HepG2 (cell line): ENCODE measurements around the gene CYB5R3. TPM values are rescaled to one million over a fixed set of nuclear protein-coding genes. Genes with fewer than 3 reads are reported as not detected.
A peak's percentile ranks its signal among the peaks of the same experiment; 100 is the strongest.

Experiments
- AGO1 ChIP-seq: fragments of 200-400 bp; formaldehyde crosslinking; IDR thresholded peaks from 2 replicates; pipeline ENCODE4 v1.6.1; 2017; ENCODE audit warnings: mild to moderate bottlenecking, low read depth, low read length, moderate library complexity; ENCODE audit not compliant: poor library complexity, severe bottlenecking
- BRF2 ChIP-seq: sonication (generic); formaldehyde crosslinking; IDR thresholded peaks from 2 replicates; pipeline ENCODE4 v1.8.1; 2022; ENCODE audit warnings: mild to moderate bottlenecking, missing genetic modification reagents
- DNMT3B ChIP-seq: conservative IDR thresholded peaks from 2 replicates; pipeline ENCODE4 v1.6.1; 2016; ENCODE audit warnings: missing biosample characterization, control low read depth
- EZH2 ChIP-seq: conservative IDR thresholded peaks from 2 replicates; pipeline ENCODE4 v1.6.1; 2012; ENCODE audit warnings: mild to moderate bottlenecking, low read depth, low read length, moderate library complexity
- FIP1L1 ChIP-seq: fragments of 200-400 bp; formaldehyde crosslinking; IDR thresholded peaks from 2 replicates; pipeline ENCODE4 v1.6.1; 2018; ENCODE audit warnings: low read depth, mild to moderate bottlenecking, low read length, moderate library complexity, borderline replicate concordance; ENCODE audit not compliant: insufficient read depth
- KAT2B ChIP-seq: fragments of 150-350 bp; IDR thresholded peaks from 2 replicates; pipeline ENCODE4 v1.6.1; 2014; ENCODE audit warnings: low read depth, low read length, borderline replicate concordance
- KLF6 ChIP-seq: IDR thresholded peaks from 2 replicates; pipeline ENCODE4 v1.8.0; 2016; ENCODE audit warnings: missing biosample characterization, missing genetic modification reagents
- LRRFIP1 ChIP-seq: sonication (generic); formaldehyde crosslinking; conservative IDR thresholded peaks from 2 replicates; pipeline ENCODE4 v1.4.0; 2020; ENCODE audit warnings: missing genetic modification reagents
- MTF1 ChIP-seq: sonication (generic); formaldehyde crosslinking; IDR thresholded peaks from 2 replicates; pipeline ENCODE4 v1.5.0; 2020; ENCODE audit warnings: missing genetic modification reagents
- MXI1 ChIP-seq: IDR thresholded peaks from 3 replicates; pipeline ENCODE4 v1.6.1; 2012; ENCODE audit warnings: low read depth, low read length, inconsistent platforms, borderline replicate concordance
- NFIC ChIP-seq: IDR thresholded peaks from 2 replicates; pipeline ENCODE4 v1.6.1; 2012; ENCODE audit warnings: mild to moderate bottlenecking, low read length, inconsistent platforms
- NFKB2 ChIP-seq: sonication (generic); formaldehyde crosslinking; IDR thresholded peaks from 2 replicates; pipeline ENCODE4 v1.4.0; 2020; ENCODE audit warnings: missing genetic modification reagents, borderline replicate concordance
- POLR2AphosphoS5 ChIP-seq: IDR thresholded peaks from 2 replicates; pipeline ENCODE4 v1.6.1; 2012; ENCODE audit warnings: low read depth, low read length
- RFXANK ChIP-seq: IDR thresholded peaks from 2 replicates; pipeline ENCODE4 v1.6.1; 2016
- SALL2 ChIP-seq: sonication (generic); formaldehyde crosslinking; IDR thresholded peaks from 2 replicates; pipeline ENCODE4 v1.8.1; 2023; ENCODE audit warnings: mild to moderate bottlenecking, missing genetic modification reagents, inconsistent platforms
- SOX6 ChIP-seq, 2 experiments: fragments of 450-650 bp in 1 of 2; sonication (generic) in 1 of 2; formaldehyde crosslinking in 1 of 2; IDR thresholded peaks; 2 replicates each; pipeline versions ENCODE4 v1.4.0 to v1.6.1; 2017 to 2020; ENCODE audit warnings: antibody characterized with exemption in 1 of 2, mild to moderate bottlenecking in 1 of 2, missing genetic modification reagents in 1 of 2
- TBX2 ChIP-seq: sonication (generic); formaldehyde crosslinking; IDR thresholded peaks from 2 replicates; pipeline ENCODE4 v1.5.0; 2020; ENCODE audit warnings: missing genetic modification reagents, mild to moderate bottlenecking, borderline replicate concordance
- THYN1 ChIP-seq: sonication (generic); formaldehyde crosslinking; IDR thresholded peaks from 2 replicates; pipeline ENCODE4 v1.8.1; 2023; ENCODE audit warnings: low read depth, mild to moderate bottlenecking, moderate library complexity, missing genetic modification reagents, borderline replicate concordance
- ZBTB21 ChIP-seq: sonication (generic); formaldehyde crosslinking; IDR thresholded peaks from 2 replicates; pipeline ENCODE4 v1.4.0; 2020; ENCODE audit warnings: missing genetic modification reagents
- ZC3H4 ChIP-seq: sonication (generic); formaldehyde crosslinking; IDR thresholded peaks from 2 replicates; pipeline ENCODE4 v1.4.0; 2020; ENCODE audit warnings: missing genetic modification reagents, borderline replicate concordance
- ZNF18 ChIP-seq: sonication (generic); formaldehyde crosslinking; IDR thresholded peaks from 2 replicates; pipeline ENCODE4 v1.8.0; 2022; ENCODE audit warnings: mild to moderate bottlenecking, missing genetic modification reagents; ENCODE audit not compliant: insufficient replicate concordance
- ZNF292 ChIP-seq: sonication (generic); formaldehyde crosslinking; IDR thresholded peaks from 2 replicates; pipeline ENCODE4 v1.8.1; 2022; ENCODE audit warnings: mild to moderate bottlenecking, low read depth, missing genetic modification reagents, borderline replicate concordance
- ZNF44 ChIP-seq: sonication (generic); formaldehyde crosslinking; IDR thresholded peaks from 2 replicates; pipeline ENCODE4 v1.5.1; 2020; ENCODE audit warnings: mild to moderate bottlenecking, missing genetic modification reagents
- ZNF550 ChIP-seq: sonication (generic); formaldehyde crosslinking; IDR thresholded peaks from 2 replicates; pipeline ENCODE4 v1.4.0; 2020; ENCODE audit warnings: mild to moderate bottlenecking, missing genetic modification reagents, borderline replicate concordance
- ZNF747 ChIP-seq: sonication (generic); formaldehyde crosslinking; IDR thresholded peaks from 2 replicates; pipeline ENCODE4 v1.8.1; 2023; ENCODE audit warnings: missing genetic modification reagents, mild to moderate bottlenecking, borderline replicate concordance
- polyA plus RNA-seq, 8 experiments: library from polyadenylated mRNA; depleted of rRNA in 3 of 8; stranded (reverse) in 7 of 8; unstranded in 1 of 8; fragments of >200 nt; fragmentation: Illumina TruSeq in 4 of 8; extraction: Trizol in 4 of 8; gene quantifications; 2 replicates each; pipeline versions ENCODE4 v1.2.1 to v1.2.3, GENCODE V29; 2011 to 2016; ENCODE audit warnings: low read depth in 4 of 8, missing spikeins in 1 of 8, mixed read lengths in 1 of 8; ENCODE audit not compliant: insufficient read depth in 1 of 8
- total RNA-seq, 5 experiments: library from RNA; depleted of rRNA; stranded (reverse); fragments of >200 nt; fragmentation: Illumina TruSeq; extraction: Trizol; gene quantifications; 2 replicates each; pipeline ENCODE4 v1.2.3, GENCODE V29; 2016; ENCODE audit warnings: low read depth in 1 of 5

The CYB5R3 gene
- total and polyA plus RNA-seq, 2 of the 13 experiments (the other 11 are each of a cell fraction or from before 2014, with no cell fraction given) = 32.4 to 305 TPM

GRCh38 chr22:42648368-42649245 is 585 bp downstream of the CYB5R3 start (continued):
- TF ChIP-seq SALL2 (peak; percentile 78), KAT2B (no peak), ZNF747 (CRISPR knock-in tag) (no peak), ZNF292 (CRISPR knock-in tag) (peak; percentile 70; the same call in 1 of the 2 replicates), ZBTB21 (CRISPR knock-in tag) (no peak), ZNF44 (CRISPR knock-in tag) (no peak), MTF1 (CRISPR knock-in tag) (no peak), BRF2 (CRISPR knock-in tag) (no peak), EZH2 (no peak), FIP1L1 (no peak), DNMT3B (CRISPR knock-in tag) (no peak), SOX6 (IDR thresholded peaks at IDR 0.05) (no peak), SOX6 (CRISPR knock-in tag; IDR thresholded peaks at IDR 0.05) (peak; percentile 82), AGO1 (peak; percentile 41), MXI1 (peak; percentile 70; the same call in 1 of the 3 replicates), NFKB2 (CRISPR knock-in tag) (peak; percentile 68; the same call in 1 of the 2 replicates), ZNF18 (CRISPR knock-in tag) (no peak), TBX2 (CRISPR knock-in tag) (peak; percentile 86; the same call in 1 of the 2 replicates), THYN1 (CRISPR knock-in tag) (no peak), LRRFIP1 (no peak), ZNF550 (CRISPR knock-in tag) (0 out of 2 replicates have a peak, but pooled peaks have one; percentile 68), RFXANK (CRISPR knock-in tag) (no peak), NFIC (peak; percentile 79; the same call in 1 of the 2 replicates), POLR2AphosphoS5 (peak; percentile 64), KLF6 (CRISPR knock-in tag) (no peak), ZC3H4 (CRISPR knock-in tag) (no peak; the same call in 1 of the 2 replicates)
